Measurements from ENCODE around the gene BOLL.

DNA sequence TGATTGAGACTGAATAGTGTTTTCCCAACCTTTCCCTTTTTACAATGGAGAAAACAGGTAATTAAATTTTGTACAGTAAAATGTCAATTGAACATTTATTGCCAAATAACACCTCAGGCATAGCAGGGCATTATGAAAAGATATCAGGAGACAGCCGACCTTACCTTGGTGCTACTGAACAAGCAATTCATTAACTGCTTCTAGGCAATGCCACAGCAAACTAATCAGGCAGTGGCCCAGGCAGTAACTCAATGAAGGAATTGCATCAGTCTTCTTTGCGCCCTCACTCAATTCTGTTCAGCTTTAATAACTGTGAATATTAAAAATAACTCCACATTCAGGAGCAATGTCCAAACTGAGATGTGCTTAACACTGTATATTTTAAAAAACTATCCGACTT is 25.4 kb upstream of the BOLL start:
- TF ChIP-seq POLR2A (IDR thresholded peaks at IDR 0.05) = no peak
- TF ChIP-seq, protein P1, sequence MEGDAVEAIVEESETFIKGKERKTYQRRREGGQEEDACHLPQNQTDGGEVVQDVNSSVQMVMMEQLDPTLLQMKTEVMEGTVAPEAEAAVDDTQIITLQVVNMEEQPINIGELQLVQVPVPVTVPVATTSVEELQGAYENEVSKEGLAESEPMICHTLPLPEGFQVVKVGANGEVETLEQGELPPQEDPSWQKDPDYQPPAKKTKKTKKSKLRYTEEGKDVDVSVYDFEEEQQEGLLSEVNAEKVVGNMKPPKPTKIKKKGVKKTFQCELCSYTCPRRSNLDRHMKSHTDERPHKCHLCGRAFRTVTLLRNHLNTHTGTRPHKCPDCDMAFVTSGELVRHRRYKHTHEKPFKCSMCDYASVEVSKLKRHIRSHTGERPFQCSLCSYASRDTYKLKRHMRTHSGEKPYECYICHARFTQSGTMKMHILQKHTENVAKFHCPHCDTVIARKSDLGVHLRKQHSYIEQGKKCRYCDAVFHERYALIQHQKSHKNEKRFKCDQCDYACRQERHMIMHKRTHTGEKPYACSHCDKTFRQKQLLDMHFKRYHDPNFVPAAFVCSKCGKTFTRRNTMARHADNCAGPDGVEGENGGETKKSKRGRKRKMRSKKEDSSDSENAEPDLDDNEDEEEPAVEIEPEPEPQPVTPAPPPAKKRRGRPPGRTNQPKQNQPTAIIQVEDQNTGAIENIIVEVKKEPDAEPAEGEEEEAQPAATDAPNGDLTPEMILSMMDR (IDR thresholded peaks at IDR 0.05) = no peak

Measured in heart left ventricle (tissue), 13 donors.